HEK293 (cell line): Measurements from ENCODE around the gene LRP5.
"Not testable (repeated sequence)": the region's sequence is repeated elsewhere in the genome, so short reads cannot be mapped to it uniquely, and the experiment has no call there.

ENCODE experiments used
- CTCF ChIA-PET: fragments of 350-600 bp; formaldehyde crosslinking; extraction: SDS; loops from one replicate; lab custom pipeline; 2021; ENCODE audit warnings: antibody characterized with exemption; lab: Yijun Ruan, JAX
- POLR2A ChIA-PET: fragments of 300-600 bp; formaldehyde crosslinking; extraction: SDS; loops from one replicate; lab custom pipeline; 2020; ENCODE audit warnings: antibody characterized with exemption, inconsistent platforms; lab: Yijun Ruan, JAX
- H3K27ac ChIP-seq: fragments of 200-500 bp; sonication (Bioruptor generic); 2 replicates; pipeline ENCODE4 v1.5.1; 2014; ENCODE audit warnings: low read depth, low read length, control low read depth, inconsistent platforms; ENCODE audit errors: extremely low read depth
- H3K36me3 ChIP-seq, 2 experiments: fragments of 200-500 bp in 1 of 2; sonication (Bioruptor generic) in 1 of 2; 1 replicate in 1 of 2; 2 replicates in 1 of 2; pipeline ENCODE4 v1.5.1; 2014 to 2017; ENCODE audit warnings: inconsistent platforms in 2 of 2, low read length in 2 of 2; ENCODE audit not compliant: control insufficient read depth in 2 of 2, insufficient read depth in 1 of 2
- H3K4me1 ChIP-seq: fragments of 200-500 bp; sonication (Bioruptor generic); 2 replicates; pipeline ENCODE4 v1.5.1; 2014; ENCODE audit warnings: mild to moderate bottlenecking, low read length, inconsistent platforms; ENCODE audit not compliant: control insufficient read depth, insufficient read depth
- H3K4me3 ChIP-seq: 2 replicates; pipeline ENCODE4 v1.5.1; 2011; ENCODE audit warnings: low read depth, mild to moderate bottlenecking, control low read depth, low read length, moderate library complexity
- H3K9me3 ChIP-seq: fragments of 200-500 bp; sonication (Bioruptor generic); 2 replicates; pipeline ENCODE4 v1.5.1; 2014; ENCODE audit warnings: low read depth, low read length, inconsistent platforms; ENCODE audit not compliant: control insufficient read depth, insufficient read depth
- BCL11B ChIP-seq: fragments of 450-650 bp; formaldehyde crosslinking; IDR thresholded peaks from 2 replicates; pipeline ENCODE4 v1.5.1; 2016; ENCODE audit warnings: low read depth, missing biosample characterization, missing genetic modification characterization
- GLIS1 ChIP-seq: fragments of 450-650 bp; formaldehyde crosslinking; IDR thresholded peaks from 2 replicates; pipeline ENCODE4 v1.5.1; 2016; ENCODE audit warnings: missing biosample characterization, missing genetic modification characterization
- IKZF3 ChIP-seq: fragments of 450-650 bp; IDR thresholded peaks from 2 replicates; pipeline ENCODE4 v1.5.0; 2018; ENCODE audit warnings: missing biosample characterization, mild to moderate bottlenecking, missing genetic modification characterization, moderate library complexity
- KLF8 ChIP-seq: fragments of 450-650 bp; formaldehyde crosslinking; IDR thresholded peaks from 2 replicates; pipeline ENCODE4 v1.5.1; 2016; ENCODE audit warnings: missing biosample characterization, missing genetic modification characterization
- MYNN ChIP-seq: fragments of 450-650 bp; formaldehyde crosslinking; IDR thresholded peaks from 2 replicates; pipeline ENCODE4 v1.5.1; 2016; ENCODE audit warnings: missing biosample characterization, missing genetic modification characterization, borderline replicate concordance
- SCRT1 ChIP-seq: fragments of 450-650 bp; formaldehyde crosslinking; IDR thresholded peaks from 2 replicates; pipeline ENCODE4 v1.5.1; 2016; ENCODE audit warnings: missing biosample characterization, missing genetic modification characterization, borderline replicate concordance
- SCRT2 ChIP-seq: fragments of 450-650 bp; formaldehyde crosslinking; IDR thresholded peaks from 2 replicates; pipeline ENCODE4 v1.5.1; 2016; ENCODE audit warnings: missing biosample characterization, missing genetic modification characterization
- YY1 ChIP-seq: fragments of 450-650 bp; formaldehyde crosslinking; IDR thresholded peaks from 2 replicates; pipeline ENCODE4 v1.5.1; 2018; ENCODE audit warnings: missing biosample characterization, missing genetic modification characterization
- ZNF138 ChIP-seq: fragments of 450-650 bp; formaldehyde crosslinking; IDR thresholded peaks from 2 replicates; pipeline ENCODE4 v1.5.1; 2016; ENCODE audit warnings: missing biosample characterization, missing genetic modification characterization, borderline replicate concordance
- ZNF155 ChIP-seq: fragments of 450-650 bp; formaldehyde crosslinking; IDR thresholded peaks from 2 replicates; pipeline ENCODE4 v1.5.1; 2016; ENCODE audit warnings: missing biosample characterization, missing genetic modification characterization
- ZNF175 ChIP-seq: fragments of 450-650 bp; formaldehyde crosslinking; IDR thresholded peaks from 2 replicates; pipeline ENCODE4 v1.5.1; 2016; ENCODE audit warnings: missing biosample characterization, missing genetic modification characterization
- ZNF2 ChIP-seq: fragments of 450-650 bp; formaldehyde crosslinking; IDR thresholded peaks from 2 replicates; pipeline ENCODE4 v1.5.1; 2016; ENCODE audit warnings: missing biosample characterization, missing genetic modification characterization
- ZNF302 ChIP-seq: fragments of 450-650 bp; formaldehyde crosslinking; IDR thresholded peaks from 2 replicates; pipeline ENCODE4 v1.5.1; 2016; ENCODE audit warnings: missing biosample characterization, missing genetic modification characterization, low read depth
- ZNF391 ChIP-seq: fragments of 450-650 bp; formaldehyde crosslinking; IDR thresholded peaks from 2 replicates; pipeline ENCODE4 v1.5.1; 2016; ENCODE audit warnings: low read depth, missing biosample characterization, missing genetic modification characterization, borderline replicate concordance
- ZNF529 ChIP-seq: fragments of 450-650 bp; formaldehyde crosslinking; IDR thresholded peaks from 2 replicates; pipeline ENCODE4 v1.5.1; 2017; ENCODE audit warnings: missing genetic modification characterization, missing biosample characterization; ENCODE audit not compliant: insufficient replicate concordance
- ZNF558 ChIP-seq: fragments of 450-650 bp; formaldehyde crosslinking; IDR thresholded peaks from 2 replicates; pipeline ENCODE4 v1.5.1; 2016; ENCODE audit warnings: missing biosample characterization, missing genetic modification characterization
- ZNF560 ChIP-seq: fragments of 450-650 bp; formaldehyde crosslinking; IDR thresholded peaks from 2 replicates; pipeline ENCODE4 v1.5.1; 2017; ENCODE audit warnings: missing biosample characterization, missing genetic modification characterization, borderline replicate concordance
- ZNF624 ChIP-seq: fragments of 450-650 bp; formaldehyde crosslinking; IDR thresholded peaks from 2 replicates; pipeline ENCODE4 v1.5.1; 2017; ENCODE audit warnings: missing biosample characterization, missing genetic modification characterization
- TF ChIP-seq, protein P1 (sequence below): fragments of 450-650 bp; formaldehyde crosslinking; IDR thresholded peaks from 2 replicates; pipeline ENCODE4 v1.5.1; 2016; ENCODE audit warnings: missing biosample characterization, missing genetic modification characterization
- TF ChIP-seq, protein P2 (sequence below): fragments of 450-650 bp; formaldehyde crosslinking; optimal IDR thresholded peaks from 2 replicates; pipeline ENCODE3; 2016; ENCODE audit warnings: missing biosample characterization, mild to moderate bottlenecking, missing genetic modification characterization

LRP5 gene

DNA sequence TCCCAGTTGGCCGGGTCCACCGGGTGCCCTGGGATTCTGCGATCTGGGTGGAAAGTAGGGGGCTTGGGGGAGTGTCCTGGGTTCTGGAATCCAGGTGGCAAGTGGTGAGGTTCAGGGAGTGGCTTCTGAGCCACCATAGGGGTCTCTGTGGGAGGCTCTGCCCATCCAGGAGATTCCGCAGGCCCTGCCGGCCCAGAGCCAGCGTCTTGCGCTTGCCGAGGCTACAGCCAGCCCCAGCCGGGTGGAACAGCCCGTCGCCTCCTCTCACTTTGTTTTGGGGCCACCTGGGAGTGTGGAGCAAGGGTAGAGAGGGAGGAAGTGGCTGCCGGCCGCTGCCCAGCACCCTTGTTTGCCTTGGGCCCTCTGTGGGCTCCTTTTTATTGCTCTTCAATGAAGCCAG lies 87.5 kb downstream of the LRP5 start:
- CTCF ChIA-PET, result interaction anchor here (0.6 kb wide), 1 partner anchor 54 kb away, joined by 4 read pairs; no protein-coding TSS in a partner anchor
- POLR2A ChIA-PET, result no interaction called here
- no peak overlapping the region for H3K27ac ChIP-seq
- no peaks in the 10 kb centered on the region for H3K9me3 ChIP-seq
- TF ChIP-seq KLF8 (tag by site-specific recombination) (no peak), ZNF529 (no peak), ZNF155 (tag by site-specific recombination) (no peak), ZNF302 (no peak), ZNF138 (tag by site-specific recombination) (no peak), ZNF175 (no peak), GLIS1 (tag by site-specific recombination) (no peak), ZNF2 (tag by site-specific recombination) (no peak)
- TF ChIP-seq, protein P1, sequence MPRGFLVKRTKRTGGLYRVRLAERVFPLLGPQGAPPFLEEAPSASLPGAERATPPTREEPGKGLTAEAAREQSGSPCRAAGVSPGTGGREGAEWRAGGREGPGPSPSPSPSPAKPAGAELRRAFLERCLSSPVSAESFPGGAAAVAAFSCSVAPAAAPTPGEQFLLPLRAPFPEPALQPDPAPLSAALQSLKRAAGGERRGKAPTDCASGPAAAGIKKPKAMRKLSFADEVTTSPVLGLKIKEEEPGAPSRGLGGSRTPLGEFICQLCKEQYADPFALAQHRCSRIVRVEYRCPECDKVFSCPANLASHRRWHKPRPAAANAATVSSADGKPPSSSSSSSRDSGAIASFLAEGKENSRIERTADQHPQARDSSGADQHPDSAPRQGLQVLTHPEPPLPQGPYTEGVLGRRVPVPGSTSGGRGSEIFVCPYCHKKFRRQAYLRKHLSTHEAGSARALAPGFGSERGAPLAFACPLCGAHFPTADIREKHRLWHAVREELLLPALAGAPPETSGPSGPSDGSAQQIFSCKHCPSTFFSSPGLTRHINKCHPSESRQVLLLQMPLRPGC (tag by site-specific recombination), result no peak
- TF ChIP-seq, all 188 proteins: peak for 0
- Histone ChIP-seq H3K36me3 (peaks cover 0 to 36% of the 10 kb centered on the region in 2 experiments; a peak in 1 of 3 replicates), H3K4me1 (no peaks in the 10 kb centered on the region), H3K4me3 (no peak overlapping the region)

DNA sequence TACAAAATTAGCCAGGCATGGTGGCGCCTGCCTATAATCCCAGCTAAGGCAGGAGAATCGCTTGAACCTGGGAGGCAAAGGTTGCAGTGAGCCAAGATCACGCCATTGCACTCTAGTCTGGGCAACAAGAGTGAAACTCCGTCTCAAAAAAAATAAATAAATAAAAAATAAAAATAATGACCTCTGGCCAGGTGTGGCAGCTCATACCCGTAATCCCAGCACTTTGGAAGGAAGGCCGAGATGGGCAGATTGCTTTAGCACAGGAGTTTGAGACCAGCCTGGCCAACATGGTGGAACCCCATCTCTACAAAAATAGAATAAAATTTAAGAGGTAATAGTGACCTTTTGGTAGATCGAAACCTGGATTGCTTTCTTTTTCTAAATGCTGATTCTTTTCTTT lies 88.2 kb downstream of the LRP5 start:
- POLR2A ChIA-PET, H3K4me3 ChIP-seq, H3K27ac ChIP-seq, H3K4me1 ChIP-seq, H3K9me3 ChIP-seq, CTCF ChIA-PET: not testable (repeated sequence)
- H3K36me3 ChIP-seq, result peaks cover 0 to 36% of the 10 kb centered on the region in 2 experiments; a peak in 1 of 3 replicates

DNA sequence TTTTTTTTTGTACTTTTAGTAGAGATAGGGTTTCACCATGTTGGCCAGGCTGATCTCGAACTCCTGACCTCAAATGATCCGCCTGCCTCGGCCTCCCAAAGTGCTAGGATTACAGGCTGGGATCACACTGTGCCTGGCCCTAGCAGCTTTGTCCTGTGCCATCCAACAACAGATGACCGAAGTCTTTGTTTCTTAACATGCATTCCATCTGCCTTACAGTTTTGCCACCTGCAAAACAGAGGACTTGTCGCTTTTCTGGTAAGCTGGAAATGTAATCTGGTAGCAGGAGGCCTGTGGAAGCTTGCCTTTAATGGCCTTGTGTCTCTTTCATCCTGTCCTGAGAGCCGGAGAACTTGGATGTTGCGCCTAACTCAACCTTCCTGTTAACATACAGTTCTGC lies 89.5 kb downstream of the LRP5 start:
- TF ChIP-seq, protein P2, sequence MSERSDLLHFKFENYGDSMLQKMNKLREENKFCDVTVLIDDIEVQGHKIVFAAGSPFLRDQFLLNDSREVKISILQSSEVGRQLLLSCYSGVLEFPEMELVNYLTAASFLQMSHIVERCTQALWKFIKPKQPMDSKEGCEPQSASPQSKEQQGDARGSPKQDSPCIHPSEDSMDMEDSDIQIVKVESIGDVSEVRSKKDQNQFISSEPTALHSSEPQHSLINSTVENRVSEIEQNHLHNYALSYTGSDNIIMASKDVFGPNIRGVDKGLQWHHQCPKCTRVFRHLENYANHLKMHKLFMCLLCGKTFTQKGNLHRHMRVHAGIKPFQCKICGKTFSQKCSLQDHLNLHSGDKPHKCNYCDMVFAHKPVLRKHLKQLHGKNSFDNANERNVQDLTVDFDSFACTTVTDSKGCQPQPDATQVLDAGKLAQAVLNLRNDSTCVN (tag by site-specific recombination), result no peak
- TF ChIP-seq MYNN (tag by site-specific recombination) (no peak), BCL11B (tag by site-specific recombination) (no peak), SCRT2 (0 out of 2 replicates have a peak, but pooled peaks have one; percentile 29), ZNF560 (tag by site-specific recombination) (no peak), YY1 (tag by site-specific recombination) (no peak), SCRT1 (tag by site-specific recombination) (0 out of 2 replicates have a peak, but pooled peaks have one; percentile 28)
- Histone ChIP-seq H3K4me3 (no peak overlapping the region), H3K36me3 (peaks cover 0 to 42% of the 10 kb centered on the region in 2 experiments; a peak in 2 of 3 replicates), H3K4me1 (no peaks in the 10 kb centered on the region), H3K27ac (no peak overlapping the region), H3K9me3 (no peaks in the 10 kb centered on the region)
- ChIA-PET POLR2A (no interaction called here), CTCF (no interaction called here)

DNA sequence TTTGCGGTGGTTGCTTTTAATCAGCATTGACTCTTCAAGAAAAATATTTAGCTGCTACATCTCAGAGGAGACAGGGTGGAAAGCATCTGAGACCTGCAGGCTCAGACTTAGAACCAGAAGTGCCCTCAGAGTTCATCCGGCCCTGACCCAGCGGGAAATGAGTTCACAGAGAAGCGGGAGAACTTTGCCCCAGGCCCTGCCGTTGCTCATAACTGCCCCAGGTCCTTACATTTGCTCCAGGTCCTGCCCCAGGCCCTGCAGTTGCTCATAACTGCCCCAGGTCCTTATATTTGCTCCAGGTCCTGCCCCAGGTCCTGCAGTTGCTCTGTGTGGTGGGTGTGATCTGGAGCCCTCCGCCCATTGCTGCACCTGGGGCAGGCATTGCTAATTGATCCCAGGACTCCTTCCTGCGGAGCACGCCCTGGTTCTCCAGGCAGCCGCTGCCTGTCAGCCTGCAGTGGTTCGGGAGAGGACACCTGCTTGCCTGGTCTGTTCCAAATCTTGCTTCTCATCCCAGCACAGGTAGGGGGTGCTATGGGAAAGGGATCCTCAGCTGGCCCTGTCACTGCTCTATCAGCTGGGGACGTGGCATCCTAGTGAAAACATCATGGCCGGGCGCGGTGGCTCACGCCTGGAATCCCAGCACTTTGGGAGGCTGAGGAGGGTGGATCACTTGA lies 90.1 kb downstream of the LRP5 start:
- CTCF ChIA-PET, result no interaction called here
- Histone ChIP-seq H3K4me1 (no peaks in the 10 kb centered on the region), H3K36me3 (peaks cover 0 to 42% of the 10 kb centered on the region in 2 experiments; a peak in 2 of 3 replicates), H3K27ac (no peak overlapping the region), H3K9me3 (no peaks in the 10 kb centered on the region), H3K4me3 (no peak overlapping the region)
- POLR2A ChIA-PET, result no interaction called here
- TF ChIP-seq ZNF391 (tag by site-specific recombination) (no peak), IKZF3 (tag by site-specific recombination) (no peak), ZNF558 (tag by site-specific recombination) (no peak), ZNF624 (tag by site-specific recombination) (no peak)
